Ishikawa (cell line): ENCODE results near the gene STRN3.

ENCODE experiments used
- CEBPB ChIP-seq: IDR thresholded peaks from 2 replicates; pipeline ENCODE4 v1.6.1; 2012
- CREB1 ChIP-seq: IDR thresholded peaks from 2 replicates; pipeline ENCODE4 v1.6.1; 2012; ENCODE audit warnings: low read depth
- EGR1 ChIP-seq: IDR thresholded peaks from 2 replicates; pipeline ENCODE4 v1.6.1; 2012
- EP300 ChIP-seq: IDR thresholded peaks from 2 replicates; pipeline ENCODE4 v1.6.1; 2012; ENCODE audit warnings: borderline replicate concordance
- NFIC ChIP-seq: IDR thresholded peaks from 2 replicates; pipeline ENCODE4 v1.6.1; 2012
- RAD21 ChIP-seq: IDR thresholded peaks from 2 replicates; pipeline ENCODE4 v1.6.1; 2012; ENCODE audit warnings: low read depth
- TAF1 ChIP-seq: IDR thresholded peaks from 2 replicates; pipeline ENCODE4 v1.6.1; 2012; ENCODE audit warnings: low read depth, mild to moderate bottlenecking
- TCF12 ChIP-seq: IDR thresholded peaks from 2 replicates; pipeline ENCODE4 v1.6.1; 2012; ENCODE audit warnings: low read depth
- TEAD4 ChIP-seq: IDR thresholded peaks from 2 replicates; pipeline ENCODE4 v1.6.1; 2012
- YY1 ChIP-seq: IDR thresholded peaks from 2 replicates; pipeline ENCODE4 v1.6.1; 2012; ENCODE audit warnings: low read depth
- ZBTB7A ChIP-seq: IDR thresholded peaks from 2 replicates; pipeline ENCODE4 v1.6.1; 2012; ENCODE audit warnings: low read depth
- TF ChIP-seq, protein P1 (sequence below): IDR thresholded peaks from 2 replicates; pipeline ENCODE4 v1.6.1; 2012; ENCODE audit warnings: low read depth, mild to moderate bottlenecking
- TF ChIP-seq, protein P2 (sequence below): IDR thresholded peaks from 2 replicates; pipeline ENCODE4 v1.6.1; 2012
- TF ChIP-seq, protein P3 (sequence below): IDR thresholded peaks from 2 replicates; pipeline ENCODE4 v1.6.1; 2012

DNA sequence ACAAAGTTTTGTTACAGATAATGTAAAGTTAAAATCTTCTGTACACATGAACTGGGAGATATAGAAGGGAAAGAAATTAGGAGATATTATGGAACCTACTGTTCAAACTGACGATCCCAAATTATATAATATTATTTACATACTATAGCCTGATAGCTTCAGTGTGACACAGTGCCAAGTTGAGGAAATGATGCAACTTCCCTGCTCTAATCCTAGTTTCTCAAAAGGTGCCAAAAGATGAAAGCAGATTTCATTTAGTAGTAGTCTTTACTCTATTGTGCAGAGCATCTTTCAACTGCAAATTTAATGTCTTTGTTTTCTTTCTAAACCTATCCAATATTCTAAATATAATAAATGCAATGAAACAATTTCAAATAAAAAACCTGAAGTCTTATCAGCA, 104.9 kb downstream of the STRN3 start:
- TF ChIP-seq TCF12: no peak
- TF ChIP-seq CREB1: no peak
- TF ChIP-seq, protein P1, sequence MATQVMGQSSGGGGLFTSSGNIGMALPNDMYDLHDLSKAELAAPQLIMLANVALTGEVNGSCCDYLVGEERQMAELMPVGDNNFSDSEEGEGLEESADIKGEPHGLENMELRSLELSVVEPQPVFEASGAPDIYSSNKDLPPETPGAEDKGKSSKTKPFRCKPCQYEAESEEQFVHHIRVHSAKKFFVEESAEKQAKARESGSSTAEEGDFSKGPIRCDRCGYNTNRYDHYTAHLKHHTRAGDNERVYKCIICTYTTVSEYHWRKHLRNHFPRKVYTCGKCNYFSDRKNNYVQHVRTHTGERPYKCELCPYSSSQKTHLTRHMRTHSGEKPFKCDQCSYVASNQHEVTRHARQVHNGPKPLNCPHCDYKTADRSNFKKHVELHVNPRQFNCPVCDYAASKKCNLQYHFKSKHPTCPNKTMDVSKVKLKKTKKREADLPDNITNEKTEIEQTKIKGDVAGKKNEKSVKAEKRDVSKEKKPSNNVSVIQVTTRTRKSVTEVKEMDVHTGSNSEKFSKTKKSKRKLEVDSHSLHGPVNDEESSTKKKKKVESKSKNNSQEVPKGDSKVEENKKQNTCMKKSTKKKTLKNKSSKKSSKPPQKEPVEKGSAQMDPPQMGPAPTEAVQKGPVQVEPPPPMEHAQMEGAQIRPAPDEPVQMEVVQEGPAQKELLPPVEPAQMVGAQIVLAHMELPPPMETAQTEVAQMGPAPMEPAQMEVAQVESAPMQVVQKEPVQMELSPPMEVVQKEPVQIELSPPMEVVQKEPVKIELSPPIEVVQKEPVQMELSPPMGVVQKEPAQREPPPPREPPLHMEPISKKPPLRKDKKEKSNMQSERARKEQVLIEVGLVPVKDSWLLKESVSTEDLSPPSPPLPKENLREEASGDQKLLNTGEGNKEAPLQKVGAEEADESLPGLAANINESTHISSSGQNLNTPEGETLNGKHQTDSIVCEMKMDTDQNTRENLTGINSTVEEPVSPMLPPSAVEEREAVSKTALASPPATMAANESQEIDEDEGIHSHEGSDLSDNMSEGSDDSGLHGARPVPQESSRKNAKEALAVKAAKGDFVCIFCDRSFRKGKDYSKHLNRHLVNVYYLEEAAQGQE: no peak
- TF ChIP-seq, protein P2, sequence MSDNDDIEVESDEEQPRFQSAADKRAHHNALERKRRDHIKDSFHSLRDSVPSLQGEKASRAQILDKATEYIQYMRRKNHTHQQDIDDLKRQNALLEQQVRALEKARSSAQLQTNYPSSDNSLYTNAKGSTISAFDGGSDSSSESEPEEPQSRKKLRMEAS: no peak
- TF ChIP-seq, protein P3, sequence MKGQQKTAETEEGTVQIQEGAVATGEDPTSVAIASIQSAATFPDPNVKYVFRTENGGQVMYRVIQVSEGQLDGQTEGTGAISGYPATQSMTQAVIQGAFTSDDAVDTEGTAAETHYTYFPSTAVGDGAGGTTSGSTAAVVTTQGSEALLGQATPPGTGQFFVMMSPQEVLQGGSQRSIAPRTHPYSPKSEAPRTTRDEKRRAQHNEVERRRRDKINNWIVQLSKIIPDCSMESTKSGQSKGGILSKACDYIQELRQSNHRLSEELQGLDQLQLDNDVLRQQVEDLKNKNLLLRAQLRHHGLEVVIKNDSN: no peak
- TF ChIP-seq EP300: no peak
- TF ChIP-seq EGR1: no peak
- no peak for TF ChIP-seq TAF1
- no peak for TF ChIP-seq YY1
- no peak for TF ChIP-seq RAD21
- no peak for TF ChIP-seq NFIC
- TF ChIP-seq TEAD4: no peak
- TF ChIP-seq CEBPB: no peak
- TF ChIP-seq ZBTB7A: no peak
